Chondrocyte (in vitro differentiated cells): Measurements from ENCODE around the gene TCEAL1. TPM values are rescaled to one million over a fixed set of nuclear protein-coding genes. Genes with fewer than 3 reads are reported as not detected.
A peak's percentile ranks its signal among the peaks of the same experiment; 100 is the strongest.

ENCODE experiments used
- DNase-seq: peaks from one replicate; pipeline ENCODE4 v3.0.0; 2021; ENCODE audit warnings: mixed read lengths, low spot score
- H3K27ac Mint-ChIP-seq: one replicate; pipeline ENCODE4 v1.8.0; 2021; ENCODE audit warnings: mild to moderate bottlenecking, moderate library complexity, mixed read lengths; ENCODE audit not compliant: unreplicated experiment
- H3K27me3 Mint-ChIP-seq: 2 replicates; pipeline ENCODE4 v1.8.0; 2021; ENCODE audit warnings: low read depth, mixed read lengths
- H3K36me3 Mint-ChIP-seq: 2 replicates; pipeline ENCODE4 v1.8.0; 2021; ENCODE audit warnings: low read depth, mixed read lengths
- H3K4me1 Mint-ChIP-seq: 2 replicates; pipeline ENCODE4 v1.8.0; 2021; ENCODE audit warnings: low read depth, mild to moderate bottlenecking, mixed read lengths
- H3K4me3 Mint-ChIP-seq: one replicate; pipeline ENCODE4 v1.8.0; 2021; ENCODE audit warnings: mild to moderate bottlenecking, moderate library complexity, mixed read lengths; ENCODE audit not compliant: unreplicated experiment
- H3K9me3 Mint-ChIP-seq: 2 replicates; pipeline ENCODE4 v1.8.0; 2021; ENCODE audit warnings: low read depth, mixed read lengths
- total RNA-seq: library from RNA; stranded (reverse); gene quantifications from 3 replicates; pipeline ENCODE4 v1.2.1, GENCODE V29; 2021
- TF ChIP-seq, protein P1 (sequence below): fragments of 200-600 bp; sonication (generic); IDR thresholded peaks from 2 replicates; pipeline ENCODE4 v1.5.0; 2021; ENCODE audit warnings: antibody characterized with exemption, mild to moderate bottlenecking, moderate library complexity

The TCEAL1 gene
- total RNA-seq, 1 donor from 2014 or later: 27.7 TPM

DNA sequence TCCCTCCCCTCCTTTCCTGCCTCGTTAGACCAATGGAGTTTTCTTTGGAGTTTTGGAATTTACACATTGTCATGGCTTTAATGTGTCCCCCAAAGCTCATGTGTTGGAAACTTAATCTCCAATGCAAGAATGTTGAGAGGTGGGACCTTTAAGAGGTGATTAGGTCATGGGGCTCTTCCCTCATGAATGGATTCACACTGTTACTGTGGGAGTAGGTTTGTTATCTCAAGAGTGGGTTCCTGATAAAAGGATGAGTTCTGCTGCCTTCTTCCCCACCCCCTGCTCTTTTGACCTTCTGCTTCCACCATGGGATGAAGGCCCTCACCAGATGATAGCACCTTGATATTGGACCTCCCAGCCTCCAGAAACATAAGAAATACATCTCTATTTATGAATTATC lies 41.0 kb downstream of the TCEAL1 start:
- no peak overlapping the region for H3K27ac Mint-ChIP-seq

GRCh38 chrX:103674531-103675454 lies 46.0 kb downstream of the TCEAL1 start:
- TF ChIP-seq, protein P1, sequence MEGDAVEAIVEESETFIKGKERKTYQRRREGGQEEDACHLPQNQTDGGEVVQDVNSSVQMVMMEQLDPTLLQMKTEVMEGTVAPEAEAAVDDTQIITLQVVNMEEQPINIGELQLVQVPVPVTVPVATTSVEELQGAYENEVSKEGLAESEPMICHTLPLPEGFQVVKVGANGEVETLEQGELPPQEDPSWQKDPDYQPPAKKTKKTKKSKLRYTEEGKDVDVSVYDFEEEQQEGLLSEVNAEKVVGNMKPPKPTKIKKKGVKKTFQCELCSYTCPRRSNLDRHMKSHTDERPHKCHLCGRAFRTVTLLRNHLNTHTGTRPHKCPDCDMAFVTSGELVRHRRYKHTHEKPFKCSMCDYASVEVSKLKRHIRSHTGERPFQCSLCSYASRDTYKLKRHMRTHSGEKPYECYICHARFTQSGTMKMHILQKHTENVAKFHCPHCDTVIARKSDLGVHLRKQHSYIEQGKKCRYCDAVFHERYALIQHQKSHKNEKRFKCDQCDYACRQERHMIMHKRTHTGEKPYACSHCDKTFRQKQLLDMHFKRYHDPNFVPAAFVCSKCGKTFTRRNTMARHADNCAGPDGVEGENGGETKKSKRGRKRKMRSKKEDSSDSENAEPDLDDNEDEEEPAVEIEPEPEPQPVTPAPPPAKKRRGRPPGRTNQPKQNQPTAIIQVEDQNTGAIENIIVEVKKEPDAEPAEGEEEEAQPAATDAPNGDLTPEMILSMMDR: no peak
- Mint-ChIP-seq H3K9me3 (no peaks in the 10 kb centered on the region), H3K27me3 (no peaks in the 10 kb centered on the region), H3K27ac (no peak overlapping the region), H3K4me1 (peaks cover 24% of the 10 kb centered on the region), H3K36me3 (peaks cover 19% of the 10 kb centered on the region), H3K4me3 (no peak overlapping the region)
- DNase-seq: no peak

More for the DNA sequence above, 41.0 kb downstream of the TCEAL1 start:
- DNase-seq: no peak
- Mint-ChIP-seq H3K4me1 (no peaks in the 10 kb centered on the region), H3K27me3 (no peaks in the 10 kb centered on the region), H3K9me3 (no peaks in the 10 kb centered on the region), H3K4me3 (no peak overlapping the region), H3K36me3 (no peaks in the 10 kb centered on the region)
- TF ChIP-seq, protein P1: no peak

GRCh38 chrX:103678199-103678993 lies 49.6 kb downstream of the TCEAL1 start:
- H3K4me1 Mint-ChIP-seq: peaks cover 36% of the 10 kb centered on the region
- DNase-seq: no peak
- TF ChIP-seq, protein P1: no peak
- no peaks in the 10 kb centered on the region for H3K9me3 Mint-ChIP-seq
- H3K36me3 Mint-ChIP-seq: peaks cover 22% of the 10 kb centered on the region
- H3K27me3 Mint-ChIP-seq: no peaks in the 10 kb centered on the region
- H3K27ac Mint-ChIP-seq: peak overlapping the region; percentile 49
- H3K4me3 Mint-ChIP-seq: no peak overlapping the region

Other genes starting within 250 kb of the TCEAL1 start
- 0.41 to 0.56 TPM (median 0.45 TPM) in 3 replicates for gene RAB40A, start 109.5 kb upstream of the TCEAL1 start, total RNA-seq
- 84.5 to 91.5 TPM (median 88.0 TPM) in 3 replicates for gene TCEAL4, start 43.5 kb upstream of the TCEAL1 start, total RNA-seq
- 40.0 to 40.8 TPM (median 40.2 TPM) in 3 replicates for gene TCEAL3, start 21.0 kb upstream of the TCEAL1 start, total RNA-seq
- gene MORF4L2, start 57.7 kb downstream of the TCEAL1 start, total RNA-seq: 540 to 567 TPM (median 545 TPM) in 3 replicates
- gene TMEM31, start 81.9 kb downstream of the TCEAL1 start, total RNA-seq: not detected in 3 replicates
- 0.77 to 1.2 TPM (median 1.1 TPM) in 3 replicates for gene PLP1, start 147.9 kb downstream of the TCEAL1 start, total RNA-seq
- 2.6 to 4.1 TPM (median 2.7 TPM) in 3 replicates for gene RAB9B, start 203.3 kb downstream of the TCEAL1 start, total RNA-seq